ENCODE results near the gene BTBD9. TPM values are rescaled to one million over a fixed set of nuclear protein-coding genes. Genes with fewer than 3 reads are reported as not detected.
"Not testable (repeated sequence)": the region's sequence is repeated elsewhere in the genome, so short reads cannot be mapped to it uniquely, and the experiment has no call there.

BTBD9 gene
- total RNA-seq, 1 experiment from 2014 or later: 19.4 TPM

DNA sequence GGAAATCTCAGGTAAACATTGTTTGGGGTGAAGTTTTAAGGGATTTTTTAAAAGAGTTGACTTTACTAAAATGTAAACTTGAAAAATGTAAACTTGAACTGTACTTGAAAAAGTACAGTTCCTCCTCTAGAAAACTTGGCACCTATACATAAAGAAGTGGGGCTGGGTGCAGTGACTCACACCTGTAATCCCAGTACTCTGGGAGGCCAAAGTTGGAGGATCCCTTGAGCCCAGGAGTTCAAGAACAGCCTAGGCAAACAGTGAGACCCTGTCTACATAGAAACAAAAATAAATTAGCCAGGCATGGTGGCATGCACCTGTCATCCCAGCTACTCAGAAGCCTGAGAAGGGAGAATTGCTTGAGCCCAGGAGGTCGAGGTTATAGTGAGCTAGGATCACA, 7.2 kb downstream of the BTBD9 start:
- H3K27ac Mint-ChIP-seq (ENCODE audit: unreplicated experiment): no peak overlapping the region
- intact Hi-C loops (cut with micrococcal nuclease; ENCODE audit: unreplicated experiment): no loop called here
- CTCF ChIA-PET: no interaction called here
- no peaks in the 10 kb centered on the region for H3K9me3 Mint-ChIP-seq (ENCODE audit: low read depth, unreplicated experiment)
- no TSS peak for BruUV-seq (replicated peaks)
- TF ChIP-seq, protein P1, sequence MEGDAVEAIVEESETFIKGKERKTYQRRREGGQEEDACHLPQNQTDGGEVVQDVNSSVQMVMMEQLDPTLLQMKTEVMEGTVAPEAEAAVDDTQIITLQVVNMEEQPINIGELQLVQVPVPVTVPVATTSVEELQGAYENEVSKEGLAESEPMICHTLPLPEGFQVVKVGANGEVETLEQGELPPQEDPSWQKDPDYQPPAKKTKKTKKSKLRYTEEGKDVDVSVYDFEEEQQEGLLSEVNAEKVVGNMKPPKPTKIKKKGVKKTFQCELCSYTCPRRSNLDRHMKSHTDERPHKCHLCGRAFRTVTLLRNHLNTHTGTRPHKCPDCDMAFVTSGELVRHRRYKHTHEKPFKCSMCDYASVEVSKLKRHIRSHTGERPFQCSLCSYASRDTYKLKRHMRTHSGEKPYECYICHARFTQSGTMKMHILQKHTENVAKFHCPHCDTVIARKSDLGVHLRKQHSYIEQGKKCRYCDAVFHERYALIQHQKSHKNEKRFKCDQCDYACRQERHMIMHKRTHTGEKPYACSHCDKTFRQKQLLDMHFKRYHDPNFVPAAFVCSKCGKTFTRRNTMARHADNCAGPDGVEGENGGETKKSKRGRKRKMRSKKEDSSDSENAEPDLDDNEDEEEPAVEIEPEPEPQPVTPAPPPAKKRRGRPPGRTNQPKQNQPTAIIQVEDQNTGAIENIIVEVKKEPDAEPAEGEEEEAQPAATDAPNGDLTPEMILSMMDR (IDR thresholded peaks at IDR 0.05; ENCODE audit: unreplicated experiment): no peak
- DNase-seq: no peak
- no peak overlapping the region for H3K4me3 Mint-ChIP-seq (ENCODE audit: low read depth, unreplicated experiment)
- H3K4me1 Mint-ChIP-seq (ENCODE audit: low read depth, unreplicated experiment): peaks cover 27% of the 10 kb centered on the region
- no peaks in the 10 kb centered on the region for H3K36me3 Mint-ChIP-seq (ENCODE audit: insufficient read depth, unreplicated experiment)
- H3K27me3 Mint-ChIP-seq (ENCODE audit: unreplicated experiment): no peaks in the 10 kb centered on the region

DNA sequence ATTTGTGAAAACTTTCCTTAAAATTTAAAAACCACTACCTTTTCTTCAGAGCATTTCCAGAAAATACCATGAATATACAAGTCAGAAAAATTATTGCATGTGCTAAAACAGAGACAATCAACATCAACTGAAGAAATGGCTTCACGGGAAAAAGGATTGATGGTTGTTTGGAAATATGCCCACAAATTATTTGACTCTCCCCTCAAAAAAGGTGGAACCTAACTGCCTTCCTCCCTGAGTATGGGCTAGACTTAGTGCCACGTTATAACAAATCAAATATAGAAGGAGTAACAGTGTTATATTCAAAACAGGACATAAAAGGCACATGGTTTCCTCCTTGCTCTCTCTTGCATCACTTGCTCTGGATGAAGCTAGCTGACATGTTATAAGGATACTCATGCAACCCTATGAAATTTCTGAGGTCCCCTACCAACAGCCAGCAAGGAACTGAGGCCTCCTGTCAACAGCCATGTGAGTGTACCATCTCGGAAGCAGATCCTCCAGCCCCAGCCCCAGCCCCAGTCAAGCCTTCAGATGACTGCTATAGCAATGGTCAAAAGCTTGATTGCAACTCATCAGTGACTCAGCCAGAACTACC, 8.4 kb downstream of the BTBD9 start:
- no peak for DNase-seq
- CTCF ChIA-PET: no interaction called here
- H3K27ac Mint-ChIP-seq (ENCODE audit: unreplicated experiment): no peak overlapping the region
- no TSS peak for BruUV-seq (replicated peaks)
- no peaks in the 10 kb centered on the region for H3K27me3 Mint-ChIP-seq (ENCODE audit: unreplicated experiment)
- TF ChIP-seq, protein P1 (IDR thresholded peaks at IDR 0.05; ENCODE audit: unreplicated experiment): no peak
- no peak overlapping the region for H3K4me3 Mint-ChIP-seq (ENCODE audit: low read depth, unreplicated experiment)
- H3K36me3 Mint-ChIP-seq (ENCODE audit: insufficient read depth, unreplicated experiment): no peaks in the 10 kb centered on the region
- H3K9me3 Mint-ChIP-seq (ENCODE audit: low read depth, unreplicated experiment): no peaks in the 10 kb centered on the region
- peaks cover 22% of the 10 kb centered on the region for H3K4me1 Mint-ChIP-seq (ENCODE audit: low read depth, unreplicated experiment)
- intact Hi-C loops (cut with micrococcal nuclease; ENCODE audit: unreplicated experiment): no loop called here

DNA sequence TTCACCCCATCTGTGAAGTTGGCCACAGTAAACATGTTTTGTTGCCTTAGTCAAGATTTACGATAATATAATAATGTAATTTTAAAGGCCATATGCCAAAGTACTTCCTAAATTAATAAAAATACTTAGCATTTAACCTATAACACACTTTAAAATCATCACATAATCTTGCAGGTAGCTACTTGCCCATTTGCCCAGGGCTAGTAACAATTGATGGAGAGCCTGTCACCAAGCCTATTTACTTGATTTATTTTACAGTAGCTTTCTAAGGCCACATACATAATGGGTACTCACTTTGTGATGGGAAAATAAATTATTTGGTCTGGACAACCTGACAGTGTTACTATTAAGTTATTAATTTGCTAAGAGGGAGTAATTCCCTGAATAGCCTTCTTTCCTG, 14.5 kb downstream of the BTBD9 start:
- Mint-ChIP-seq H3K4me3 (ENCODE audit: low read depth, unreplicated experiment) (no peak overlapping the region), H3K27me3 (ENCODE audit: unreplicated experiment) (no peaks in the 10 kb centered on the region), H3K9me3 (ENCODE audit: low read depth, unreplicated experiment) (no peaks in the 10 kb centered on the region), H3K27ac (ENCODE audit: unreplicated experiment) (no peak overlapping the region), H3K4me1 (ENCODE audit: low read depth, unreplicated experiment) (no peaks in the 10 kb centered on the region), H3K36me3 (ENCODE audit: insufficient read depth, unreplicated experiment) (no peaks in the 10 kb centered on the region)
- DNase-seq: no peak
- intact Hi-C loops (cut with micrococcal nuclease; ENCODE audit: unreplicated experiment): no loop called here
- CTCF ChIA-PET: no interaction called here
- no TSS peak for BruUV-seq (replicated peaks)
- TF ChIP-seq, protein P1 (IDR thresholded peaks at IDR 0.05; ENCODE audit: unreplicated experiment): no peak

DNA sequence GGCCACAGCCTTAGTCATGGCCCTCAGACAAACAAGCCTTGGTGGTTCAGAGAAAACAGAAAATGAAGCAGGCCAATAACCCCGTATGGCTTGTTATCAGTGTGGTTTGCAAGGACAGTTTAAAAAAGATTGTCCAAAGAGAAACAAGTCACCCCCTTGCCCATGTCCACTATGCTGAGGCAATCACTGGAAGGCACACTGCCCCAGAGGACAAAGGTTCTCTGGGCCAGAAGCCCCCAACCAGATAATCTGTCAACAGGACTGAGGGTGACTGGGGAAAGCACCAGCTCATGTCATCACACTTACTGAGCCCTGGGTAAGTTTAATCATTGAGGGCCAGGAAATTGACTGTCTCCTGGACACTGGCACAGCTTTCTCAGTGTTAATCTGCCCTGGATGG, 20.4 kb downstream of the BTBD9 start:
- not testable (repeated sequence) for BruUV-seq (replicated peaks)

GRCh38 chr6:38618301-38618700, 21.4 kb downstream of the BTBD9 start:
- H3K27ac Mint-ChIP-seq (ENCODE audit: unreplicated experiment); H3K36me3 Mint-ChIP-seq (ENCODE audit: insufficient read depth, unreplicated experiment); H3K9me3 Mint-ChIP-seq (ENCODE audit: low read depth, unreplicated experiment); CTCF ChIA-PET; H3K4me1 Mint-ChIP-seq (ENCODE audit: low read depth, unreplicated experiment); H3K27me3 Mint-ChIP-seq (ENCODE audit: unreplicated experiment); DNase-seq; intact Hi-C loops (cut with micrococcal nuclease; ENCODE audit: unreplicated experiment); H3K4me3 Mint-ChIP-seq (ENCODE audit: low read depth, unreplicated experiment); BruUV-seq (replicated peaks): not testable (repeated sequence)

More for the DNA sequence above, 20.4 kb downstream of the BTBD9 start:
- H3K9me3 Mint-ChIP-seq (ENCODE audit: low read depth, unreplicated experiment); DNase-seq; CTCF ChIA-PET; H3K27me3 Mint-ChIP-seq (ENCODE audit: unreplicated experiment); intact Hi-C loops (cut with micrococcal nuclease; ENCODE audit: unreplicated experiment); H3K27ac Mint-ChIP-seq (ENCODE audit: unreplicated experiment); H3K4me1 Mint-ChIP-seq (ENCODE audit: low read depth, unreplicated experiment); H3K36me3 Mint-ChIP-seq (ENCODE audit: insufficient read depth, unreplicated experiment); H3K4me3 Mint-ChIP-seq (ENCODE audit: low read depth, unreplicated experiment): not testable (repeated sequence)

All from Calu3 (cell line).